Measurements from ENCODE around the gene TRPM3.

Gene TRPM3

GRCh38 chr9:70551396-70551795 lies 570.0 kb downstream of the TRPM3 start:
- no peak for DNase-seq

- DNase-seq: no peak
These were observed 571.5 kb downstream of the TRPM3 start for GRCh38 chr9:70549926-70550325.

GRCh38 chr9:70542311-70542931 lies 579.0 kb downstream of the TRPM3 start:
- no peak for DNase-seq

- DNase-seq: peak; percentile 32
These were observed 581.4 kb downstream of the TRPM3 start for GRCh38 chr9:70540016-70540415.

GRCh38 chr9:70539526-70539925 lies 581.9 kb downstream of the TRPM3 start:
- no peak for DNase-seq

GRCh38 chr9:70539001-70539400 lies 582.4 kb downstream of the TRPM3 start:
- no peak for DNase-seq

GRCh38 chr9:70537084-70537483 lies 584.3 kb downstream of the TRPM3 start:
- DNase-seq: no peak

GRCh38 chr9:70535546-70536323 lies 585.7 kb downstream of the TRPM3 start:
- DNase-seq: no peak

- DNase-seq: peak; percentile 80
These were observed 587.0 kb downstream of the TRPM3 start for GRCh38 chr9:70534471-70534870.

- DNase-seq: peak; percentile 65
These were observed 587.4 kb downstream of the TRPM3 start for GRCh38 chr9:70534061-70534460.

GRCh38 chr9:70533492-70533891 lies 587.9 kb downstream of the TRPM3 start:
- no peak for DNase-seq

- no peak for DNase-seq
These were observed 588.7 kb downstream of the TRPM3 start for GRCh38 chr9:70532716-70533115.

GRCh38 chr9:70531311-70531710 lies 590.1 kb downstream of the TRPM3 start:
- DNase-seq: no peak

GRCh38 chr9:70530716-70531115 lies 590.7 kb downstream of the TRPM3 start:
- DNase-seq: no peak

- DNase-seq: no peak
These were observed 591.6 kb downstream of the TRPM3 start for GRCh38 chr9:70529833-70530232.

- no peak for DNase-seq
These were observed 592.0 kb downstream of the TRPM3 start for GRCh38 chr9:70529377-70529776.

- no peak for DNase-seq
These were observed 594.5 kb downstream of the TRPM3 start for GRCh38 chr9:70526902-70527301.

GRCh38 chr9:70525519-70525918 lies 595.9 kb downstream of the TRPM3 start:
- DNase-seq: peak; percentile 14

- no peak for DNase-seq
These were observed 601.3 kb downstream of the TRPM3 start for GRCh38 chr9:70519912-70520724.

GRCh38 chr9:70517926-70518610 lies 603.4 kb downstream of the TRPM3 start:
- no peak for DNase-seq

GRCh38 chr9:70514273-70514672 lies 607.1 kb downstream of the TRPM3 start:
- DNase-seq: no peak

GRCh38 chr9:70511858-70512257 lies 609.6 kb downstream of the TRPM3 start:
- DNase-seq: no peak
